Measurements from ENCODE around the gene C16orf87. TPM values are rescaled to one million over a fixed set of nuclear protein-coding genes. Genes with fewer than 3 reads are reported as not detected.
A peak's percentile ranks its signal among the peaks of the same experiment; 100 is the strongest.

C16orf87 gene
- total RNA-seq, 1 experiment from 2014 or later: 7.8 TPM

DNA sequence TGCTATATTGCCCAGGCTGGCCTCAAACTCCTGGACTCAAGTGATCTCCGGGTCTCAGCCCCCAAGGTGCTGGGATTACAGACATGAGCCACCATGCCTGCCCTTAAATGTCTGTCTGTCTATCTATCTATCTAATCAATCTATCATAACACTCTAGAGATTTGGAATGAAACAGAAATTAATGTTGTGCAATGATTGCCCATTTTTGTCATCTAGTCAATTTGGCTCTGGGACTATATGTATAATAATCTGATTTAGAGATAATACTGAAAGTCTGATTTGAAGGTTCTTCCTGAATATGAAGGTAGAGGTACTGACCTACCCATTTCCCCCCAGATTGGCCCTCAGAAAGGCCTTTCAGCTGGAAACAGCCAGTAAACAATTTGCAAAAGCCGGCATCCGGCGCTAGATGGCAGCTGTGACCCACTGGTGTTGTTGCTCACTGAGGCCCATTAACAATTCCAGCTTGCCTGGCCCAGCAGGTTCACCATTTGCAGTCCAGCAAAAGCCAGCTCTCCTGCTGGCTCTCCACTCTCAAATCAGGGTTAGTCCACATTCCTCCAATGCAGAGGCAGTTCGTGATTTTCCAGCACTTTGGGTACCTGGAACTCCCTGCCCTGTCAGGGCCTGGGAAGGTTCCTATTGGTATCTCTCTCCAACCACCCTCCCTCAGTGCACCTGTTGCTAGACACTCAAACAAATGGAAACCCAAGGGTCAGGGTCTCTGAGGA is 22.9 kb upstream of the C16orf87 start:
- Histone ChIP-seq H4K20me1 (ENCODE audit: insufficient read depth) (no peaks in the 10 kb centered on the region), H3K9me3 (ENCODE audit: insufficient read depth, low read depth) (no peaks in the 10 kb centered on the region), H3K4me1 (replicated peaks; ENCODE audit: insufficient read depth) (0 out of 2 replicates have a peak, but pooled peaks cover 7% of the 10 kb centered on the region), H3F3A (ENCODE audit: insufficient read depth, low read depth) (peaks cover 8% of the 10 kb centered on the region; the same call in 1 of the 2 replicates), H3K4me3 (no peak overlapping the region), H3K36me3 (ENCODE audit: low read depth) (no peaks in the 10 kb centered on the region), H3K27ac (no peak overlapping the region), H3K4me2 (no peak overlapping the region), H3K79me2 (ENCODE audit: low read depth) (no peaks in the 10 kb centered on the region), H2AFZ (no peak overlapping the region), H3K27me3 (ENCODE audit: insufficient read depth, low read depth) (no peaks in the 10 kb centered on the region), H3K9me2 (ENCODE audit: insufficient read depth) (no peaks in the 10 kb centered on the region)
- intact Hi-C loops (cut with micrococcal nuclease; ENCODE audit: unreplicated experiment): loop anchor here (1.0 to 10.0 kb wide), 3 partner anchors 55 to 1311 kb away; no protein-coding TSS in a partner anchor
- ChIA-PET CTCF (interaction anchor here (0.6 to 1.6 kb wide), 7 partner anchors 10 to 194 kb away, joined by 3 to 26 read pairs (median 5); no protein-coding TSS in a partner anchor), POLR2A (ENCODE audit: unreplicated experiment) (interaction anchor here (0.6 kb wide), 1 partner anchor 157 kb away, joined by 4 read pairs; no protein-coding TSS in a partner anchor)
- peak; percentile 66 to 73 for DNase-seq
- BruUV-seq (replicated peaks): no TSS peak
- TF ChIP-seq CTCF (conservative IDR thresholded peaks at IDR 0.05): peak; percentile 84
- TF ChIP-seq EZH2 (IDR thresholded peaks at IDR 0.05; ENCODE audit: low read depth): no peak

DNA sequence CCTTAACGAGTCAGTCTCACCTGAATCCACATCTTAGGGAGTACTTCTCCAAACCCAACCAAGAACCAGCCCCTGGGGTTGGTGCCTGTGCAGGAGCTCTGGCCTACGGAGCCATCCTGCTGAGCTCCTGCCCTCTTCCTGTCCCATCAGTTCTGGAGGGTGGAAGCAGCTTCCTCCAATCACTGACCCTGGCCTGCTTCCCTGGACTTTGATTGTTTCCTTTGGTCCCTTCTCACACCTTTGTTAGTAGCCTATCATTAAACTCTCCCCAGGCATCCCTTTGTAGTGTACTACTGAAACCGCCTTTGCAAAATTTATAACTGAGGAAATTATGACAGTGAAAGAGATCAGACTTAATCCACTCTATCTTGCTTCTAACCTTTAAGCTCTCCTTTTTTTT is 21.1 kb upstream of the C16orf87 start:
- 0 out of 2 replicates have a peak, but pooled peaks cover 4% of the 10 kb centered on the region for H3K4me1 ChIP-seq (replicated peaks; ENCODE audit: insufficient read depth)
- no TSS peak for BruUV-seq (replicated peaks)
- intact Hi-C loops (cut with micrococcal nuclease; ENCODE audit: unreplicated experiment): loop anchor here (10.0 kb wide), 1 partner anchor 1313 kb away; no protein-coding TSS in a partner anchor
- H3K27ac ChIP-seq: no peak overlapping the region
- no peak for DNase-seq
- no peak overlapping the region for H3K4me3 ChIP-seq
- peaks cover 3% of the 10 kb centered on the region; the same call in 1 of the 2 replicates for H3F3A ChIP-seq (ENCODE audit: insufficient read depth, low read depth)
- CTCF ChIA-PET: interaction anchor here (0.6 kb wide), 2 partner anchors 11 to 82 kb away, joined by 3 to 4 read pairs; no protein-coding TSS in a partner anchor
- no peak overlapping the region for H3K4me2 ChIP-seq
- H4K20me1 ChIP-seq (ENCODE audit: insufficient read depth): no peaks in the 10 kb centered on the region
- H3K36me3 ChIP-seq (ENCODE audit: low read depth): no peaks in the 10 kb centered on the region
- H2AFZ ChIP-seq: no peak overlapping the region
- POLR2A ChIA-PET (ENCODE audit: unreplicated experiment): no interaction called here
- no peaks in the 10 kb centered on the region for H3K27me3 ChIP-seq (ENCODE audit: insufficient read depth, low read depth)
- no peaks in the 10 kb centered on the region for H3K9me3 ChIP-seq (ENCODE audit: insufficient read depth, low read depth)
- no peaks in the 10 kb centered on the region for H3K9me2 ChIP-seq (ENCODE audit: insufficient read depth)
- H3K79me2 ChIP-seq (ENCODE audit: low read depth): no peaks in the 10 kb centered on the region
- TF ChIP-seq CTCF (conservative IDR thresholded peaks at IDR 0.05) (no peak), EZH2 (IDR thresholded peaks at IDR 0.05; ENCODE audit: low read depth) (no peak)

- POLR2A ChIA-PET (ENCODE audit: unreplicated experiment): no interaction called here
- intact Hi-C loops (cut with micrococcal nuclease; ENCODE audit: unreplicated experiment): loop anchor here (10.0 kb wide), 1 partner anchor 1314 kb away; no protein-coding TSS in a partner anchor
Measured at GRCh38 chr16:46850619-46851555, 19.9 kb upstream of the C16orf87 start.

More at GRCh38 chr16:46850619-46851555, 19.9 kb upstream of the C16orf87 start:
- no peak overlapping the region for H2AFZ ChIP-seq
- H3K4me3 ChIP-seq: no peak overlapping the region
- no peak for TF ChIP-seq CTCF (conservative IDR thresholded peaks at IDR 0.05)
- no peak for TF ChIP-seq EZH2 (IDR thresholded peaks at IDR 0.05; ENCODE audit: low read depth)
- H3F3A ChIP-seq (ENCODE audit: insufficient read depth, low read depth): peaks cover 3% of the 10 kb centered on the region; the same call in 1 of the 2 replicates
- no peaks in the 10 kb centered on the region for H4K20me1 ChIP-seq (ENCODE audit: insufficient read depth)
- no peaks in the 10 kb centered on the region for H3K79me2 ChIP-seq (ENCODE audit: low read depth)
- CTCF ChIA-PET: no interaction called here
- H3K9me2 ChIP-seq (ENCODE audit: insufficient read depth): no peaks in the 10 kb centered on the region
- H3K4me2 ChIP-seq: no peak overlapping the region
- DNase-seq: no peak
- no peaks in the 10 kb centered on the region for H3K27me3 ChIP-seq (ENCODE audit: insufficient read depth, low read depth)
- H3K4me1 ChIP-seq (replicated peaks; ENCODE audit: insufficient read depth): 0 out of 2 replicates have a peak, but pooled peaks cover 4% of the 10 kb centered on the region
- no peak overlapping the region for H3K27ac ChIP-seq
- no peaks in the 10 kb centered on the region for H3K36me3 ChIP-seq (ENCODE audit: low read depth)
- BruUV-seq (replicated peaks): no TSS peak
- H3K9me3 ChIP-seq (ENCODE audit: insufficient read depth, low read depth): no peaks in the 10 kb centered on the region

Measured in PC-9 (cell line).